SK-N-SH (cell line): ENCODE results near the gene SLC35F4.

Source experiments
- CTCF ChIP-seq: fragments of 200-600 bp; sonication (generic); IDR thresholded peaks from 2 replicates; pipeline ENCODE4 v1.6.1; 2017; ENCODE audit warnings: antibody characterized with exemption, mild to moderate bottlenecking, moderate library complexity
- ELF1 ChIP-seq: IDR thresholded peaks from 2 replicates; pipeline ENCODE4 v1.4.0; 2012
- EP300 ChIP-seq, 2 experiments: IDR thresholded peaks; 2 replicates each; pipeline versions ENCODE4 v1.4.0 to v1.6.1; 2012; ENCODE audit warnings: borderline replicate concordance in 1 of 2, low read depth in 1 of 2, low read length in 1 of 2
- EZH2phosphoT487 ChIP-seq: fragments of 200-600 bp; sonication (generic); IDR thresholded peaks from 2 replicates; pipeline ENCODE4 v1.6.1; 2017; ENCODE audit warnings: low read depth, mixed run types, mild to moderate bottlenecking, antibody characterized with exemption, moderate library complexity, borderline replicate concordance
- GATA2 ChIP-seq: sonication (generic); formaldehyde crosslinking; IDR thresholded peaks from 2 replicates; pipeline ENCODE4 v1.5.0; 2020; ENCODE audit warnings: mild to moderate bottlenecking, missing genetic modification reagents
- JUND ChIP-seq: IDR thresholded peaks from 2 replicates; pipeline ENCODE4 v1.4.0; 2012
- MXI1 ChIP-seq: IDR thresholded peaks from 2 replicates; pipeline ENCODE4 v1.6.1; 2012; ENCODE audit warnings: mild to moderate bottlenecking, low read depth, low read length, improper control_type of control experiment
- POLR2AphosphoS5 ChIP-seq: IDR thresholded peaks from 2 replicates; pipeline ENCODE4 v1.6.1; 2012; ENCODE audit warnings: low read depth, low read length
- RFX5 ChIP-seq: IDR thresholded peaks from 2 replicates; pipeline ENCODE4 v1.6.1; 2012; ENCODE audit warnings: mild to moderate bottlenecking, improper control_type of control experiment, low read length
- SIN3A ChIP-seq: IDR thresholded peaks from 2 replicates; pipeline ENCODE4 v1.6.1; 2012; ENCODE audit warnings: low read depth, mild to moderate bottlenecking, low read length, moderate library complexity, borderline replicate concordance
- TCF12 ChIP-seq: IDR thresholded peaks from 2 replicates; pipeline ENCODE4 v1.4.0; 2012
- YY1 ChIP-seq: IDR thresholded peaks from 2 replicates; pipeline ENCODE4 v1.4.0; 2012; ENCODE audit warnings: low read depth, mild to moderate bottlenecking

- no peak for TF ChIP-seq MXI1
- TF ChIP-seq YY1: no peak
- no peak for TF ChIP-seq ELF1
- TF ChIP-seq CTCF: no peak
- TF ChIP-seq SIN3A: no peak
- TF ChIP-seq EZH2phosphoT487: no peak
- TF ChIP-seq EP300 (IDR thresholded peaks at IDR 0.05; ENCODE audit: borderline replicate concordance in 1 of 2, low read depth in 1 of 2, low read length in 1 of 2): no peak
- TF ChIP-seq RFX5: no peak
- no peak for TF ChIP-seq TCF12
- no peak for TF ChIP-seq GATA2 (CRISPR knock-in tag)
- no peak for TF ChIP-seq POLR2AphosphoS5
- no peak for TF ChIP-seq JUND
These were observed 20.6 kb downstream of the SLC35F4 start for GRCh38 chr14:57845316-57845715.
